Esophagus squamous epithelium (tissue), 4 donors: ENCODE data around the gene RARRES1.

Experiments used
- CTCF ChIP-seq, 6 experiments: fragments of 450-650 bp in 4 of 6; fragments of 200-600 bp in 2 of 6; sonication (generic) in 2 of 6; IDR thresholded peaks; one replicate each; pipeline ENCODE4 v1.5.1; 2016 to 2019; ENCODE audit warnings: antibody characterized with exemption in 6 of 6, mild to moderate bottlenecking in 4 of 6, moderate library complexity in 4 of 6
- POLR2A ChIP-seq, 4 donors: fragments of 450-650 bp; IDR thresholded peaks; one replicate each; pipeline ENCODE4 v1.6.1; 2017; ENCODE audit warnings: antibody characterized with exemption in 4 of 4, mild to moderate bottlenecking in 4 of 4, moderate library complexity in 3 of 4

GRCh38 chr3:158701420-158702065, 30.7 kb downstream of the RARRES1 start:
- no peak for TF ChIP-seq CTCF (IDR thresholded peaks at IDR 0.05)
- TF ChIP-seq POLR2A (IDR thresholded peaks at IDR 0.05) = no peak
